ENCODE data around the gene KCNJ3.

Gene KCNJ3

GRCh38 chr2:154698296-154698720, at the start of gene KCNJ3:
Gene KCNJ3 (plus strand): TSS chr2:154698695. CDS start chr2:154698776, 81 bp downstream.
- DNase-seq (ENCODE audit: low spot score), result no peak

- no peak for DNase-seq (ENCODE audit: low spot score)
Observed at GRCh38 chr2:154655499-154655898, 43.0 kb upstream of the KCNJ3 start.

GRCh38 chr2:154658854-154659253, 39.6 kb upstream of the KCNJ3 start:
- DNase-seq (ENCODE audit: low spot score), result no peak

- no peak for DNase-seq (ENCODE audit: low spot score)
Observed at GRCh38 chr2:154664248-154664647, 34.2 kb upstream of the KCNJ3 start.

- DNase-seq (ENCODE audit: low spot score), result no peak
Observed at GRCh38 chr2:154670083-154670482, 28.4 kb upstream of the KCNJ3 start.

GRCh38 chr2:154673694-154674093, 24.8 kb upstream of the KCNJ3 start:
- DNase-seq (ENCODE audit: low spot score), result no peak

GRCh38 chr2:154677401-154677800, 21.1 kb upstream of the KCNJ3 start:
- no peak for DNase-seq (ENCODE audit: low spot score)

GRCh38 chr2:154681741-154682140, 16.8 kb upstream of the KCNJ3 start:
- DNase-seq (ENCODE audit: low spot score), result no peak

GRCh38 chr2:154686162-154686561, 12.3 kb upstream of the KCNJ3 start:
- no peak for DNase-seq (ENCODE audit: low spot score)

- DNase-seq (ENCODE audit: low spot score), result no peak
Observed at GRCh38 chr2:154688373-154688772, 10.1 kb upstream of the KCNJ3 start.

- DNase-seq (ENCODE audit: low spot score), result no peak
Observed at GRCh38 chr2:154689158-154689557, 9.3 kb upstream of the KCNJ3 start.

- DNase-seq (ENCODE audit: low spot score), result no peak
Observed at GRCh38 chr2:154692927-154693326, 5.6 kb upstream of the KCNJ3 start.

GRCh38 chr2:154693741-154694340, 4.7 kb upstream of the KCNJ3 start:
- no peak for DNase-seq (ENCODE audit: low spot score)

GRCh38 chr2:154694881-154695280, 3.6 kb upstream of the KCNJ3 start:
- no peak for DNase-seq (ENCODE audit: low spot score)

GRCh38 chr2:154696369-154696768, 2.1 kb upstream of the KCNJ3 start:
- no peak for DNase-seq (ENCODE audit: low spot score)

GRCh38 chr2:154696810-154697417, 1.6 kb upstream of the KCNJ3 start:
- no peak for DNase-seq (ENCODE audit: low spot score)

GRCh38 chr2:154697418-154698252, 860 bp upstream of the KCNJ3 start:
- DNase-seq (ENCODE audit: low spot score), result no peak

- DNase-seq (ENCODE audit: low spot score), result no peak
Observed at GRCh38 chr2:154698721-154699574, 453 bp downstream of the KCNJ3 start.

GRCh38 chr2:154699575-154699930, 1.1 kb downstream of the KCNJ3 start:
- DNase-seq (ENCODE audit: low spot score), result no peak

- no peak for DNase-seq (ENCODE audit: low spot score)
Observed at GRCh38 chr2:154700136-154700535, 1.6 kb downstream of the KCNJ3 start.

GRCh38 chr2:154704991-154705390, 6.5 kb downstream of the KCNJ3 start:
- DNase-seq (ENCODE audit: low spot score), result no peak

- no peak for DNase-seq (ENCODE audit: low spot score)
Observed at GRCh38 chr2:154706660-154707059, 8.2 kb downstream of the KCNJ3 start.

All from CD4-positive, alpha-beta T cell treated with Interleukin-2 at 100 ng/mL for 4 hours (primary cell).